IMR-90 (cell line): ENCODE data around the gene CDKN1A. TPM values are rescaled to one million over a fixed set of nuclear protein-coding genes. Genes with fewer than 3 reads are reported as not detected.

Experiments
- ATAC-seq: fragments of 200-7000 bp; cut with Tn5 transposase; 2 replicates; pipeline ENCODE4 v1.9.1; 2020; ENCODE audit warnings: low read depth, mild to moderate bottlenecking, moderate library complexity
- BruUV-seq: library from RNA; stranded (reverse); fragments of 400-500 nt; replicated peaks from 2 replicates; lab custom pipeline; 2021; lab: Mats Ljungman, UMichigan
- CTCF ChIA-PET: fragments of 300-600 bp; formaldehyde crosslinking; extraction: SDS; loops from one replicate; lab custom pipeline; 2021; ENCODE audit warnings: antibody characterized with exemption; lab: Yijun Ruan, JAX
- POLR2A ChIA-PET: fragments of 300-600 bp; sonication (Branson Sonifier 250); formaldehyde crosslinking; loops from one replicate; lab custom pipeline; 2022; ENCODE audit warnings: antibody characterized with exemption; ENCODE audit not compliant: unreplicated experiment; lab: Charles Lee
- DNase-seq: peaks from one replicate; pipeline ENCODE4 v3.0.0; 2013
- H2AFZ ChIP-seq: replicated peaks from 2 replicates; pipeline ENCODE3; 2013; ENCODE audit warnings: low read length, mild to moderate bottlenecking; ENCODE audit not compliant: poor library complexity
- H2AK5ac ChIP-seq: 2 replicates; pipeline ENCODE4 v1.6.1; 2013; ENCODE audit warnings: low read depth, low read length, inconsistent platforms
- H2AK9ac ChIP-seq: replicated peaks from 2 replicates; pipeline ENCODE3; 2013; ENCODE audit warnings: mild to moderate bottlenecking, low read depth, low read length, moderate library complexity; ENCODE audit not compliant: poor library complexity
- H2BK120ac ChIP-seq: 2 replicates; pipeline ENCODE4 v1.6.1; 2013; ENCODE audit warnings: low read depth, low read length, inconsistent platforms
- H2BK15ac ChIP-seq: 3 replicates; pipeline ENCODE4 v1.6.1; 2013; ENCODE audit warnings: low read depth, low read length, inconsistent platforms
- H2BK20ac ChIP-seq: 2 replicates; pipeline ENCODE4 v1.6.1; 2013; ENCODE audit warnings: low read depth, mild to moderate bottlenecking, inconsistent platforms, low read length, moderate library complexity
- H2BK5ac ChIP-seq: 2 replicates; pipeline ENCODE4 v1.6.1; 2013; ENCODE audit warnings: mild to moderate bottlenecking, low read depth, low read length, inconsistent platforms; ENCODE audit not compliant: poor library complexity, severe bottlenecking
- H3K14ac ChIP-seq: replicated peaks from 2 replicates; pipeline ENCODE4 v1.6.1; 2013; ENCODE audit warnings: low read depth, low read length, inconsistent platforms
- H3K18ac ChIP-seq: 2 replicates; pipeline ENCODE4 v1.6.1; 2013; ENCODE audit warnings: low read depth, low read length, control low read depth
- H3K23ac ChIP-seq: 2 replicates; pipeline ENCODE4 v1.6.1; 2013; ENCODE audit warnings: low read depth, low read length, inconsistent platforms
- H3K27ac ChIP-seq: 2 replicates; pipeline ENCODE4 v1.5.1; 2013; ENCODE audit warnings: mild to moderate bottlenecking, control low read depth, low read length; ENCODE audit not compliant: insufficient read depth
- H3K27me3 ChIP-seq: 2 replicates; pipeline ENCODE4 v1.6.1; 2013; ENCODE audit warnings: low read length; ENCODE audit not compliant: control insufficient read depth, insufficient read depth
- H3K36me3 ChIP-seq: 2 replicates; pipeline ENCODE4 v1.6.1; 2013; ENCODE audit warnings: low read length, mixed read lengths; ENCODE audit not compliant: control insufficient read depth, insufficient read depth
- H3K4ac ChIP-seq: 2 replicates; pipeline ENCODE4 v1.6.1; 2013; ENCODE audit warnings: low read depth, low read length, inconsistent platforms
- H3K4me1 ChIP-seq: 2 replicates; pipeline ENCODE4 v1.6.1; 2013; ENCODE audit warnings: low read length, mixed read lengths; ENCODE audit not compliant: control insufficient read depth, insufficient read depth
- H3K4me2 ChIP-seq: 2 replicates; pipeline ENCODE4 v1.6.1; 2013; ENCODE audit warnings: low read depth, mild to moderate bottlenecking, control low read depth, low read length, moderate library complexity
- H3K4me3 ChIP-seq: 2 replicates; pipeline ENCODE4 v1.5.1; 2013; ENCODE audit warnings: low read depth, mild to moderate bottlenecking, control low read depth, low read length, moderate library complexity; ENCODE audit not compliant: insufficient read depth
- H3K56ac ChIP-seq: 2 replicates; pipeline ENCODE4 v1.6.1; 2013; ENCODE audit warnings: low read length, inconsistent platforms; ENCODE audit not compliant: insufficient read depth; ENCODE audit errors: extremely low read depth
- H3K79me1 ChIP-seq, 2 experiments: 2 replicates each; pipeline ENCODE4 v1.6.1; 2013; ENCODE audit warnings: low read length in 2 of 2, inconsistent platforms in 1 of 2, low read depth in 1 of 2
- H3K9ac ChIP-seq: 2 replicates; pipeline ENCODE4 v1.6.1; 2013; ENCODE audit warnings: low read depth, low read length, control low read depth
- H3K9me1 ChIP-seq: 2 replicates; pipeline ENCODE4 v1.6.1; 2013; ENCODE audit warnings: low read length, inconsistent platforms; ENCODE audit not compliant: insufficient read depth
- H3K9me3 ChIP-seq: 2 replicates; pipeline ENCODE4 v1.6.1; 2013; ENCODE audit warnings: low read length; ENCODE audit not compliant: control insufficient read depth, insufficient read depth
- H4K20me1 ChIP-seq: 2 replicates; pipeline ENCODE4 v1.6.1; 2013; ENCODE audit warnings: low read length, inconsistent platforms; ENCODE audit not compliant: insufficient read depth
- H4K5ac ChIP-seq: 2 replicates; pipeline ENCODE4 v1.6.1; 2013; ENCODE audit warnings: mild to moderate bottlenecking, low read depth, low read length, control low read depth
- H4K8ac ChIP-seq, 2 experiments: 2 replicates each; pipeline ENCODE4 v1.6.1; 2013; ENCODE audit warnings: low read depth in 2 of 2, low read length in 2 of 2, control low read depth in 1 of 2, inconsistent platforms in 1 of 2
- H4K91ac ChIP-seq: 2 replicates; pipeline ENCODE4 v1.6.1; 2013; ENCODE audit warnings: low read depth, low read length, inconsistent platforms; ENCODE audit not compliant: insufficient read depth
- BHLHE40 ChIP-seq: fragments of 150-350 bp; IDR thresholded peaks from 2 replicates; pipeline ENCODE4 v1.6.1; 2016; ENCODE audit warnings: mild to moderate bottlenecking, low read depth, low read length
- CHD1 ChIP-seq: IDR thresholded peaks from 2 replicates; pipeline ENCODE4 v1.6.1; 2012; ENCODE audit warnings: low read depth, low read length, improper control_type of control experiment
- CTCF ChIP-seq: conservative IDR thresholded peaks from 2 replicates; pipeline ENCODE4 v1.5.1; 2012; ENCODE audit warnings: mild to moderate bottlenecking, low read depth, low read length, improper control_type of control experiment
- FOS ChIP-seq: fragments of 150-350 bp; IDR thresholded peaks from 2 replicates; pipeline ENCODE4 v1.6.1; 2016; ENCODE audit warnings: low read depth, low read length
- MAFK ChIP-seq: IDR thresholded peaks from 2 replicates; pipeline ENCODE4 v1.6.1; 2012; ENCODE audit warnings: low read depth, low read length, improper control_type of control experiment
- MXI1 ChIP-seq: IDR thresholded peaks from 2 replicates; pipeline ENCODE4 v1.6.1; 2012; ENCODE audit warnings: low read depth, mild to moderate bottlenecking, low read length, moderate library complexity, borderline replicate concordance
- NFE2L2 ChIP-seq: fragments of 150-350 bp; IDR thresholded peaks from 2 replicates; pipeline ENCODE4 v1.6.1; 2016; ENCODE audit warnings: low read depth, mild to moderate bottlenecking, low read length
- RAD21 ChIP-seq: IDR thresholded peaks from 2 replicates; pipeline ENCODE4 v1.6.1; 2012; ENCODE audit warnings: low read length, improper control_type of control experiment
- RCOR1 ChIP-seq: IDR thresholded peaks from 2 replicates; pipeline ENCODE4 v1.6.1; 2012; ENCODE audit warnings: mild to moderate bottlenecking, low read length, improper control_type of control experiment; ENCODE audit not compliant: insufficient replicate concordance
- RFX5 ChIP-seq: IDR thresholded peaks from 2 replicates; pipeline ENCODE4 v1.8.0; 2012; ENCODE audit warnings: low read depth, mild to moderate bottlenecking, low read length, moderate library complexity
- SMC3 ChIP-seq: fragments of 150-350 bp; IDR thresholded peaks from 2 replicates; pipeline ENCODE4 v1.6.1; 2016; ENCODE audit warnings: low read depth, mild to moderate bottlenecking, antibody characterized with exemption, low read length, moderate library complexity
- USF2 ChIP-seq: fragments of 150-350 bp; IDR thresholded peaks from 2 replicates; pipeline ENCODE4 v1.6.1; 2017; ENCODE audit warnings: mild to moderate bottlenecking, antibody characterized with exemption, low read length, low read depth
- WGBS, 2 experiments: methylation state at CpG; one replicate each; pipeline versions ENCODE4 v1.1.5 to v1.1.7; 2013; ENCODE audit warnings: missing lambda C conversion rate in 2 of 2; ENCODE audit not compliant: insufficient read length in 1 of 2; ENCODE audit errors: extremely low coverage in 2 of 2; 5-methylcytosine and 5-hydroxymethylcytosine counted together
- dilution Hi-C: fragments of 300-500 bp; cut with HindIII; formaldehyde crosslinking; loops from one replicate; pipeline ENCODE4 v1.14.3; 2018; ENCODE audit warnings: low sequenced_read_pairs; ENCODE audit not compliant: unreplicated experiment
- in situ Hi-C: fragments of 300-500 bp; cut with MboI; formaldehyde crosslinking; loops from 3 replicates; pipeline ENCODE4 v1.14.3; 2019; ENCODE audit warnings: low sequenced_read_pairs, inconsistent platforms, mixed read lengths
- intact Hi-C: fragments of 100-400 bp; cut with micrococcal nuclease; formaldehyde crosslinking; loops from 2 replicates; pipeline ENCODE4 v1.10.0; 2022
- polyA plus RNA-seq, 3 experiments: library from polyadenylated mRNA; depleted of rRNA; stranded (reverse); fragments of >200 nt; gene quantifications; 2 replicates each; pipeline ENCODE4 v1.2.3, GENCODE V29; 2012; ENCODE audit warnings: low replicate concordance in 1 of 3
- total RNA-seq: library from RNA; depleted of rRNA; stranded (reverse); fragments of >200 nt; gene quantifications from 2 replicates; pipeline ENCODE4 v1.2.3, GENCODE V29; 2012
- TF ChIP-seq, protein P1 (sequence below): fragments of 150-350 bp; IDR thresholded peaks from 2 replicates; pipeline ENCODE4 v1.6.1; 2016; ENCODE audit warnings: low read depth, mild to moderate bottlenecking, low read length, moderate library complexity, borderline replicate concordance

CDKN1A gene
- total and polyA plus RNA-seq, 2 of the 4 experiments (the other 2 are of a cell fraction), result 155 to 576 TPM

DNA sequence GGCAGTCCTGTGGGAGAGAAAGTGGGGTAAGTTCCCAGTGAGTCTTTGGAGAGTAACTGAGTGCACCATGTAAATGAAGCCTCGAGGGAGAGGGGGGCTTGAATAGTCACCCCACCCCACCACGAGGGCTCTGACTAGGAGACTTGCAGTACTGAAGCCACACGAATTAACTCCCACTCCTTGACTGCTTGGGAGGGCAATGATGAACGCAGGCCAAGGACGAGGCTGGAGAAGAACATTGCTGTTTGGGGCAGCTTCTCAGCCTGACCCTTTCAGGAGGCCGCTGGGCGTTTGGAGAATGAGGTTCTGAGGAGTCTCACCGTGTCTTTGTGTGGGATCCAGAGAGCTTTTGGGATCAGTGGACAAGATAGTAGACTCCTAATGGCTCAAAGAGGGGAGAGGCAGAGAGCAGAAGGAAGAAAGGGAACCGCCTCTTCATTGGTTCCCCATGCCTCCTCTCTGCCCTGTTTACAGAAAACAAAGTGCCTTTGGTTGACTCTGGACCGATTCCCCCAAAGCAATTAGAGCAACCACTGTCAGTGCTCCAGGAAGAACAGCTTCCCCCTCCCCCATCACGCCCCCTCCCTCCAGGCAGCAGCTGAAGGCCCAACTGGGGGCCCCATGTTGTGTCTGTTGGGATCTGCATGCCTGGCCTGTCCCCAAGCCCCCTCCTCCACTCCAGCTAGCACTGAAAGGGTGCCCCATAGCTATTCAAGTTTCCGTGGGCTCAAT is 41.7 kb upstream of the CDKN1A start:
- no peak overlapping the region for H3K27ac ChIP-seq
- WGBS, 2 experiments, result 92% methylated on average over 3 of the region's 12 CpGs; no CpG with 5 or more reads in 1 of the 2 experiments
- intact Hi-C loops (no loop called here), in situ Hi-C loops (no loop called here), dilution Hi-C loops (no loop called here)
- H3K4ac ChIP-seq, result no peak overlapping the region
- no peak overlapping the region for H3K56ac ChIP-seq
- no peak overlapping the region for H3K14ac ChIP-seq
- no peak overlapping the region for H3K23ac ChIP-seq
- 0 out of 4 replicates have a peak, but pooled peaks cover 0 to 2% of the 10 kb centered on the region in 2 experiments for H3K79me1 ChIP-seq
- DNase-seq (no peak), ATAC-seq (no peak)
- no peaks in the 10 kb centered on the region for H4K20me1 ChIP-seq
- H2AK9ac ChIP-seq, result no peak overlapping the region
- ChIA-PET POLR2A (no interaction called here), CTCF (no interaction called here)
- H4K91ac ChIP-seq, result no peak overlapping the region
- H3K9me1 ChIP-seq, result no peaks in the 10 kb centered on the region
- H3K4me3 ChIP-seq, result no peak overlapping the region
- H3K18ac ChIP-seq, result no peak overlapping the region
- H3K4me2 ChIP-seq, result no peak overlapping the region
- H3K9ac ChIP-seq, result no peak overlapping the region
- 0 out of 2 replicates have a peak overlapping the region, but pooled peaks have one; percentile 22 for H2AK5ac ChIP-seq
- peaks cover 7% of the 10 kb centered on the region; the same call in 1 of the 2 replicates for H3K4me1 ChIP-seq
- no peak overlapping the region for H2BK5ac ChIP-seq
- 0 out of 3 replicates have a peak overlapping the region, but pooled peaks have one; percentile 13 for H2BK15ac ChIP-seq
- TF ChIP-seq RAD21 (no peak), RFX5 (no peak), NFE2L2 (no peak), RCOR1 (no peak), CHD1 (no peak), FOS (no peak), USF2 (no peak), CTCF (no peak), BHLHE40 (no peak), MXI1 (no peak), MAFK (no peak), SMC3 (no peak)
- TF ChIP-seq, protein P1, sequence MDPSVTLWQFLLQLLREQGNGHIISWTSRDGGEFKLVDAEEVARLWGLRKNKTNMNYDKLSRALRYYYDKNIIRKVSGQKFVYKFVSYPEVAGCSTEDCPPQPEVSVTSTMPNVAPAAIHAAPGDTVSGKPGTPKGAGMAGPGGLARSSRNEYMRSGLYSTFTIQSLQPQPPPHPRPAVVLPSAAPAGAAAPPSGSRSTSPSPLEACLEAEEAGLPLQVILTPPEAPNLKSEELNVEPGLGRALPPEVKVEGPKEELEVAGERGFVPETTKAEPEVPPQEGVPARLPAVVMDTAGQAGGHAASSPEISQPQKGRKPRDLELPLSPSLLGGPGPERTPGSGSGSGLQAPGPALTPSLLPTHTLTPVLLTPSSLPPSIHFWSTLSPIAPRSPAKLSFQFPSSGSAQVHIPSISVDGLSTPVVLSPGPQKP, result no peak
- H2AFZ ChIP-seq, result peak overlapping the region; percentile 17
- no peaks in the 10 kb centered on the region for H3K36me3 ChIP-seq
- no peak overlapping the region for H2BK20ac ChIP-seq
- no peaks in the 10 kb centered on the region for H3K9me3 ChIP-seq
- BruUV-seq, result no TSS peak
- no peaks in the 10 kb centered on the region for H3K27me3 ChIP-seq
- no peak overlapping the region for H4K8ac ChIP-seq
- H4K5ac ChIP-seq, result no peak overlapping the region
- H2BK120ac ChIP-seq, result no peak overlapping the region
